ENCODE measurements around the gene BOLA3. TPM values are rescaled to one million over a fixed set of nuclear protein-coding genes. Genes with fewer than 3 reads are reported as not detected.

BOLA3 gene
- total and polyA plus RNA-seq, 2 donors (not counting 3 experiments of a cell fraction or from before 2014, with no cell fraction given), result 28.7 to 42.4 TPM

DNA sequence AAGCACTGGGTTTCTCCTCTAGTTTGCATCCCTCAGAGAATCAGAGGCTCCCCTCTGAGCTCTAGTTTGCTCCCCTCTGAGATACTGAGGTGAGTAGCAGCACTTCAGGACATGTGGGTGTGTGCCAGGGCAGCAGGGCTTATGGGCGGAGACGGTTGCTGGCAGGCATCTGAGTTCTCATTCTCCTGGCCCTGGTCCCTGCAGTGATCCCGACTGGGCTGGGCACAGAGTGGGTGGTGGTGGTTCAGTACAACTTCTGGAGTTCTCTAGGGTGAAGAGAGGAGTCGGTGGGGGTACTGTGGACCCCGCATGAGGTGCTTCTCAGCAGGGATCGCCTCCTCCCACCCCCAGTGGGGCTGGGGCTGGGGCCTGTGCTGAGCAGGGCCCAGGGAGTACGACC is 47.9 kb downstream of the BOLA3 start:
- no peak overlapping the region for H2AFZ ChIP-seq (ENCODE audit: low read depth, low read length)
- no peaks in the 10 kb centered on the region for H3K27me3 ChIP-seq (ENCODE audit: control insufficient read depth in 2 of 2, insufficient read depth in 2 of 2, low read length in 2 of 2)
- POLR2A ChIA-PET, result no interaction called here
- H3K4me2 ChIP-seq (ENCODE audit: insufficient read depth, low read length), result no peak overlapping the region
- TF ChIP-seq FOS (IDR thresholded peaks at IDR 0.05; ENCODE audit: borderline replicate concordance, insufficient read depth, low read length) (no peak), JUN (IDR thresholded peaks at IDR 0.05; ENCODE audit: borderline replicate concordance, insufficient read depth, insufficient read length, low read depth) (no peak), EZH2 (IDR thresholded peaks at IDR 0.05; ENCODE audit: borderline replicate concordance, low read depth, low read length, severe bottlenecking) (no peak), GATA2 (IDR thresholded peaks at IDR 0.05; ENCODE audit: insufficient read depth, insufficient read length, low read depth, low read length) (no peak), MYC (IDR thresholded peaks at IDR 0.05; ENCODE audit: low read depth, low read length) (no peak), POLR2AphosphoS5 (IDR thresholded peaks at IDR 0.05; ENCODE audit: insufficient read depth, low read depth, low read length) (no peak), POLR2A (IDR thresholded peaks at IDR 0.05; ENCODE audit: low read depth, low read length) (no peak)
- TF ChIP-seq, protein P1, sequence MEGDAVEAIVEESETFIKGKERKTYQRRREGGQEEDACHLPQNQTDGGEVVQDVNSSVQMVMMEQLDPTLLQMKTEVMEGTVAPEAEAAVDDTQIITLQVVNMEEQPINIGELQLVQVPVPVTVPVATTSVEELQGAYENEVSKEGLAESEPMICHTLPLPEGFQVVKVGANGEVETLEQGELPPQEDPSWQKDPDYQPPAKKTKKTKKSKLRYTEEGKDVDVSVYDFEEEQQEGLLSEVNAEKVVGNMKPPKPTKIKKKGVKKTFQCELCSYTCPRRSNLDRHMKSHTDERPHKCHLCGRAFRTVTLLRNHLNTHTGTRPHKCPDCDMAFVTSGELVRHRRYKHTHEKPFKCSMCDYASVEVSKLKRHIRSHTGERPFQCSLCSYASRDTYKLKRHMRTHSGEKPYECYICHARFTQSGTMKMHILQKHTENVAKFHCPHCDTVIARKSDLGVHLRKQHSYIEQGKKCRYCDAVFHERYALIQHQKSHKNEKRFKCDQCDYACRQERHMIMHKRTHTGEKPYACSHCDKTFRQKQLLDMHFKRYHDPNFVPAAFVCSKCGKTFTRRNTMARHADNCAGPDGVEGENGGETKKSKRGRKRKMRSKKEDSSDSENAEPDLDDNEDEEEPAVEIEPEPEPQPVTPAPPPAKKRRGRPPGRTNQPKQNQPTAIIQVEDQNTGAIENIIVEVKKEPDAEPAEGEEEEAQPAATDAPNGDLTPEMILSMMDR (IDR thresholded peaks at IDR 0.05; ENCODE audit: extremely low read depth in 1 of 2, insufficient read depth in 1 of 2, low read depth in 1 of 2, low read length in 2 of 2), result no peak
- TF ChIP-seq, protein P2, sequence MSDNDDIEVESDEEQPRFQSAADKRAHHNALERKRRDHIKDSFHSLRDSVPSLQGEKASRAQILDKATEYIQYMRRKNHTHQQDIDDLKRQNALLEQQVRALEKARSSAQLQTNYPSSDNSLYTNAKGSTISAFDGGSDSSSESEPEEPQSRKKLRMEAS (IDR thresholded peaks at IDR 0.05; ENCODE audit: insufficient read depth, insufficient read length), result no peak
- FAIRE-seq (no peak), DNase-seq (ENCODE audit: low read depth, low spot score) (no peak)
- BruUV-seq (replicated peaks), result no TSS peak
- intact Hi-C loops (cut with micrococcal nuclease) (no loop called here), dilution Hi-C loops (cut with MboI; ENCODE audit: extremely low pct_ligation_motif_present, low sequenced_read_pairs) (no loop called here)
- H3K79me2 ChIP-seq (ENCODE audit: control insufficient read depth, insufficient read depth, low read length), result no peaks in the 10 kb centered on the region
- CTCF ChIA-PET, result no interaction called here
- no peak overlapping the region for H3K4me3 ChIP-seq (replicated peaks in 1 of 3; ENCODE audit: insufficient read depth in 1 of 3, low read depth in 1 of 3, low read length in 3 of 3)
- H3K9me3 ChIP-seq (replicated peaks; ENCODE audit: control insufficient read depth, insufficient read depth, low read length), result no peaks in the 10 kb centered on the region
- H3K4me1 ChIP-seq (ENCODE audit: control insufficient read depth, extremely low read depth, insufficient read depth, low read length), result no peaks in the 10 kb centered on the region
- H4K20me1 ChIP-seq (replicated peaks; ENCODE audit: control insufficient read depth, extremely low read depth, insufficient read depth, low read length), result no peaks in the 10 kb centered on the region
- no peak overlapping the region for H3K9ac ChIP-seq (replicated peaks; ENCODE audit: extremely low read depth, insufficient read depth, low read length)
- H3K36me3 ChIP-seq (ENCODE audit: control insufficient read depth in 2 of 2, extremely low read depth in 1 of 2, insufficient read depth in 2 of 2, low read length in 2 of 2), result peaks cover 0 to 36% of the 10 kb centered on the region in 2 experiments
- no peak overlapping the region for H3K27ac ChIP-seq (ENCODE audit: insufficient read depth, low read depth, low read length)
- no peaks in the 10 kb centered on the region for H3K9me1 ChIP-seq (replicated peaks; ENCODE audit: control insufficient read depth, extremely low read depth, insufficient read depth, low read length)
